HepG2 (cell line): ENCODE data around the gene NFYC. TPM values are rescaled to one million over a fixed set of nuclear protein-coding genes. Genes with fewer than 3 reads are reported as not detected.

Experiments
- ATAC-seq: fragments of 200-7000 bp; cut with Tn5 transposase; 3 replicates; pipeline ENCODE4 v1.9.1; 2020; ENCODE audit warnings: mild to moderate bottlenecking, moderate library complexity
- BruUV-seq: library from RNA; stranded (reverse); fragments of 400-500 nt; replicated peaks from 2 replicates; lab custom pipeline; 2021; lab: Mats Ljungman, UMichigan
- CTCF ChIA-PET: fragments of 300-600 bp; formaldehyde crosslinking; extraction: SDS; loops from one replicate; lab custom pipeline; 2021; ENCODE audit warnings: low total read pairs, inconsistent platforms, low intra/inter-chr PET ratio; lab: Yijun Ruan, JAX
- POLR2A ChIA-PET: fragments of 350-600 bp; sonication (Branson Sonifier 250); formaldehyde crosslinking; loops from one replicate; lab custom pipeline; 2020; ENCODE audit warnings: antibody characterized with exemption, inconsistent platforms; lab: Yijun Ruan, JAX
- DNase-seq: peaks from one replicate; pipeline ENCODE4 v3.0.0-alpha.2; 2015; ENCODE audit warnings: low spot score
- FAIRE-seq: peaks from 3 replicates; lab custom pipeline; 2011; peaks lifted over from hg19 to GRCh38; lab: Jason Lieb, UNC
- H2AFZ ChIP-seq: one replicate; pipeline ENCODE4 v1.6.1; 2011; ENCODE audit warnings: low read length, inconsistent platforms
- H3K27ac ChIP-seq: fragments of 300-600 bp; 3 replicates; pipeline ENCODE4 v1.8.0; 2011; ENCODE audit warnings: mixed run types, mild to moderate bottlenecking, mixed read lengths, low read length, inconsistent platforms; ENCODE audit not compliant: insufficient read depth; ENCODE audit errors: extremely low read length
- H3K27me3 ChIP-seq, 2 experiments: fragments of 200-600 bp in 1 of 2; 2 replicates in 1 of 2; 3 replicates in 1 of 2; pipeline versions ENCODE4 v1.6.0 to v1.8.0; 2011; ENCODE audit warnings: low read length in 2 of 2, mild to moderate bottlenecking in 2 of 2, moderate library complexity in 2 of 2, inconsistent platforms in 1 of 2; ENCODE audit not compliant: insufficient read depth in 2 of 2, control insufficient read depth in 1 of 2
- H3K36me3 ChIP-seq, 2 experiments: fragments of 200-600 bp in 1 of 2; replicated peaks in 1 of 2; 2 replicates in 1 of 2; 3 replicates in 1 of 2; pipeline versions ENCODE4 v1.5.1 to v1.8.0; 2011; ENCODE audit warnings: low read length in 2 of 2, inconsistent platforms in 1 of 2; ENCODE audit not compliant: insufficient read depth in 2 of 2, control insufficient read depth in 1 of 2
- H3K4me1 ChIP-seq: 2 replicates; pipeline ENCODE4 v1.5.1; 2012; ENCODE audit warnings: low read length, inconsistent platforms; ENCODE audit not compliant: insufficient read depth
- H3K4me2 ChIP-seq: 2 replicates; pipeline ENCODE4 v1.6.0; 2011; ENCODE audit warnings: low read depth, low read length, inconsistent platforms
- H3K4me3 ChIP-seq, 3 experiments: fragments of 200-600 bp in 1 of 3; sonication (generic), shearing (Covaris generic) in 1 of 3; replicated peaks in 1 of 3; 2 replicates each; pipeline ENCODE4 v1.5.1; 2011 to 2016; ENCODE audit warnings: low read length in 3 of 3, inconsistent platforms in 2 of 3, low read depth in 2 of 3, mild to moderate bottlenecking in 2 of 3, control low read depth in 1 of 3, mixed read lengths in 1 of 3; ENCODE audit not compliant: insufficient read depth in 1 of 3
- H3K79me2 ChIP-seq: one replicate; pipeline ENCODE4 v1.6.1; 2011; ENCODE audit warnings: low read length, inconsistent platforms; ENCODE audit not compliant: insufficient read depth
- H3K9ac ChIP-seq: 2 replicates; pipeline ENCODE4 v1.6.0; 2011; ENCODE audit warnings: mild to moderate bottlenecking, low read depth, low read length, inconsistent platforms; ENCODE audit not compliant: insufficient read depth
- H3K9me3 ChIP-seq: 2 replicates; pipeline ENCODE4 v1.5.1; 2012; ENCODE audit warnings: mild to moderate bottlenecking, low read length
- H4K20me1 ChIP-seq: 2 replicates; pipeline ENCODE4 v1.6.0; 2011; ENCODE audit warnings: inconsistent platforms, mild to moderate bottlenecking, low read length, moderate library complexity; ENCODE audit not compliant: insufficient read depth
- ARID2 ChIP-seq: sonication (generic); formaldehyde crosslinking; IDR thresholded peaks from 2 replicates; pipeline ENCODE4 v1.8.1; 2022; ENCODE audit warnings: mild to moderate bottlenecking, missing genetic modification reagents, borderline replicate concordance
- ELF4 ChIP-seq: sonication (generic); formaldehyde crosslinking; IDR thresholded peaks from 2 replicates; pipeline ENCODE4 v1.5.0; 2020; ENCODE audit warnings: missing genetic modification reagents, mild to moderate bottlenecking, moderate library complexity, borderline replicate concordance
- KDM5A ChIP-seq: fragments of 200-600 bp; sonication (generic); IDR thresholded peaks from 2 replicates; pipeline ENCODE4 v1.7.0; 2018; ENCODE audit warnings: antibody characterized with exemption, mild to moderate bottlenecking, low read length, borderline replicate concordance
- SRF ChIP-seq: IDR thresholded peaks from 2 replicates; pipeline ENCODE4 v1.6.1; 2011; ENCODE audit warnings: mild to moderate bottlenecking, low read depth, low read length, moderate library complexity
- ZFP37 ChIP-seq: sonication (generic); formaldehyde crosslinking; IDR thresholded peaks from 2 replicates; pipeline ENCODE4 v1.4.0; 2020; ENCODE audit warnings: missing genetic modification reagents, borderline replicate concordance
- ZNF136 ChIP-seq: sonication (generic); formaldehyde crosslinking; IDR thresholded peaks from 2 replicates; pipeline ENCODE4 v1.8.1; 2022; ENCODE audit warnings: low read depth, mild to moderate bottlenecking, moderate library complexity, missing genetic modification reagents
- ZNF224 ChIP-seq: sonication (generic); formaldehyde crosslinking; IDR thresholded peaks from 2 replicates; pipeline ENCODE4 v1.5.0; 2020; ENCODE audit warnings: mild to moderate bottlenecking, missing genetic modification reagents
- ZNF34 ChIP-seq: sonication (generic); formaldehyde crosslinking; IDR thresholded peaks from 2 replicates; pipeline ENCODE4 v1.4.0; 2020; ENCODE audit warnings: mild to moderate bottlenecking, missing genetic modification reagents, borderline replicate concordance
- ZNF615 ChIP-seq: sonication (generic); formaldehyde crosslinking; IDR thresholded peaks from 2 replicates; pipeline ENCODE4 v1.5.0; 2020; ENCODE audit warnings: mild to moderate bottlenecking, missing genetic modification reagents, borderline replicate concordance
- ZNF652 ChIP-seq: IDR thresholded peaks from 2 replicates; pipeline ENCODE4 v1.6.1; 2016; ENCODE audit warnings: low read depth, borderline replicate concordance
- WGBS: methylation state at CpG from one replicate; pipeline ENCODE4 v1.1.6; 2017; ENCODE audit warnings: low lambda C conversion rate; 5-methylcytosine and 5-hydroxymethylcytosine counted together
- in situ Hi-C: cut with HindIII; loops from 2 replicates; pipeline ENCODE4 v1.10.0; 2017; ENCODE audit warnings: low pct_unique_long_range_greater_than_20kb; ENCODE audit not compliant: extremely low pct_ligation_motif_present
- intact Hi-C: fragments of 100-400 bp; cut with micrococcal nuclease; formaldehyde crosslinking; loops from one replicate; pipeline ENCODE4 v1.10.0; 2022; ENCODE audit not compliant: unreplicated experiment
- polyA plus RNA-seq, 8 experiments: library from polyadenylated mRNA; depleted of rRNA in 3 of 8; stranded (reverse) in 7 of 8; unstranded in 1 of 8; fragments of >200 nt; fragmentation: Illumina TruSeq in 4 of 8; extraction: Trizol in 4 of 8; gene quantifications; 2 replicates each; pipeline versions ENCODE4 v1.2.1 to v1.2.3, GENCODE V29; 2011 to 2016; ENCODE audit warnings: low read depth in 4 of 8, missing spikeins in 1 of 8, mixed read lengths in 1 of 8; ENCODE audit not compliant: insufficient read depth in 1 of 8
- total RNA-seq, 5 experiments: library from RNA; depleted of rRNA; stranded (reverse); fragments of >200 nt; fragmentation: Illumina TruSeq; extraction: Trizol; gene quantifications; 2 replicates each; pipeline ENCODE4 v1.2.3, GENCODE V29; 2016; ENCODE audit warnings: low read depth in 1 of 5
- TF ChIP-seq, protein P1 (sequence below): sonication (generic); formaldehyde crosslinking; IDR thresholded peaks from 2 replicates; pipeline ENCODE4 v1.4.0; 2020; ENCODE audit warnings: mild to moderate bottlenecking, missing genetic modification reagents, borderline replicate concordance

NFYC gene
- total and polyA plus RNA-seq, 2 of the 13 experiments (the other 11 are each of a cell fraction or from before 2014, with no cell fraction given), result 33.9 to 73.7 TPM

DNA sequence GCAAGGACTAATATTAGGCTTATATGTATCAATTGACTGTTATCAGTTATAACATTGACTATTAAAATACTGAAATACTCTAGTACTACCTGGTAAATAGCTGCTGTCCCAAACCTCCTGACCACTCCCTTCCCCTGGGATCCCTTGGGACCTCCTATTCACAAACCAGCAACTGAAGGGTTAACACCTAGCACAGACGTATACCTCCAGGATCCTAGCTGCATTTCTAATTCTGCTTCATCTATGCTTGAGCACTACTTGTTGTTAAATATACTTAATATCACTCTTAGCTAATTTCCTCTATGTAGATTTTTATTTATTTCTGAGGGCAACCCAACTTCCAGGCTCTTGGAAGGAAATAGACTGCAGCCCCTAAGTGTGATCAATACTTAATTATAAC is 1.8 kb upstream of the NFYC start:
- Histone ChIP-seq H3K4me1 (peaks cover 36% of the 10 kb centered on the region), H2AFZ (no peak overlapping the region), H3K27ac (no peak overlapping the region), H3K27me3 (peaks cover 0 to 3% of the 10 kb centered on the region in 2 experiments; a peak in 1 of 5 replicates), H3K79me2 (peaks cover 45% of the 10 kb centered on the region), H3K9me3 (no peaks in the 10 kb centered on the region), H3K36me3 (no peaks in the 10 kb centered on the region), H3K9ac (no peak overlapping the region), H3K4me2 (peak overlapping the region; percentile 100; the same call in 1 of the 2 replicates), H4K20me1 (no peaks in the 10 kb centered on the region; the same call in 1 of the 2 replicates), H3K4me3 (no peak overlapping the region)
- peak; percentile 94 for TF ChIP-seq ZNF652 (CRISPR knock-in tag)
- no peak for TF ChIP-seq ZNF34 (CRISPR knock-in tag)
- intact Hi-C loops, result loop anchor here (5.0 kb wide), 2 partner anchors 68 to 163 kb away; no protein-coding TSS in a partner anchor
- in situ Hi-C loops, result no loop called here
- no peak for ATAC-seq
- BruUV-seq, result no TSS peak
- ChIA-PET POLR2A (interaction anchor here (1.1 to 5.4 kb wide), 5 partner anchors 13 to 172 kb away, joined by 4 to 97 read pairs (median 16); partner anchors contain the start of gene CITED4), CTCF (no interaction called here)
- WGBS, result 58% methylated on average over 1 of the region's 1 CpG
- DNase-seq, result no peak
- no peak for FAIRE-seq

DNA sequence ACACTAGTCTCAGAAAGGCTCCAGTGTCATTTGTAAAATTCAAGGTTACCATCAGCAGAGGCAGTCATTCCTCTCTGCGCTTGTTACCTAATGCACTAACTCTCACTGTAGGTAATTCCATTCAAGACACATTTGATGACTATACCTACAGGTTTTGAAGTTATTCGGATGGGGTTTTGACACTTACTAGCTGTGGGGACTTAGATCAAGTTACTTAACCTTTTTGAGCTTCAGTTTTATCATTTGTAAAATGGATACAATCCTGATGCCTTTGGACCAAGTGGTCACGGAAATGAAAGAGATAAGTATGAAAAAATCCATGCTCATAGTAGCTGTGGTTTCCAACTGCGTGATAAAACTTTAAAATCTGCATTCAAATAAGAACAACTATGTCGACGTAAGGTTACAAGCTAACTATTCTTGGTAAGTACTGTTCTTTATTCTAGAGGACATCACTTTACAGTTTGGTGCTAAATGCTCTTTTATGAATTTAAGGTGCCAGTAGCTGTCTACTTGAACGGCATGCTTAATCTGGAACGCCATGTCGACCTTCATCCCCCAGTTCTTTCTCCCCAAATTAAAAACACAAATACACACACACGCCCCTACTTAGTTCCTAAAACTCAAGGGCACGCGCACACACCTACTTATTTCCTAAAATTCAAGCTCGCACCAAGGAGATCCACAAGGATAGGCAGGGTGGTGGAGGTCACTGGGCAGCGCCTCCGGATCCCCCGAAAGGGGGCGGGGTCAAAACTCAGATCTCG is 550 bp upstream of the NFYC start:
- intact Hi-C loops, result loop anchor here (1.0 to 5.0 kb wide), 3 partner anchors 66 to 161 kb away; no protein-coding TSS in a partner anchor
- 16% methylated on average over 18 of the region's 18 CpGs for WGBS
- TF ChIP-seq, protein P1, sequence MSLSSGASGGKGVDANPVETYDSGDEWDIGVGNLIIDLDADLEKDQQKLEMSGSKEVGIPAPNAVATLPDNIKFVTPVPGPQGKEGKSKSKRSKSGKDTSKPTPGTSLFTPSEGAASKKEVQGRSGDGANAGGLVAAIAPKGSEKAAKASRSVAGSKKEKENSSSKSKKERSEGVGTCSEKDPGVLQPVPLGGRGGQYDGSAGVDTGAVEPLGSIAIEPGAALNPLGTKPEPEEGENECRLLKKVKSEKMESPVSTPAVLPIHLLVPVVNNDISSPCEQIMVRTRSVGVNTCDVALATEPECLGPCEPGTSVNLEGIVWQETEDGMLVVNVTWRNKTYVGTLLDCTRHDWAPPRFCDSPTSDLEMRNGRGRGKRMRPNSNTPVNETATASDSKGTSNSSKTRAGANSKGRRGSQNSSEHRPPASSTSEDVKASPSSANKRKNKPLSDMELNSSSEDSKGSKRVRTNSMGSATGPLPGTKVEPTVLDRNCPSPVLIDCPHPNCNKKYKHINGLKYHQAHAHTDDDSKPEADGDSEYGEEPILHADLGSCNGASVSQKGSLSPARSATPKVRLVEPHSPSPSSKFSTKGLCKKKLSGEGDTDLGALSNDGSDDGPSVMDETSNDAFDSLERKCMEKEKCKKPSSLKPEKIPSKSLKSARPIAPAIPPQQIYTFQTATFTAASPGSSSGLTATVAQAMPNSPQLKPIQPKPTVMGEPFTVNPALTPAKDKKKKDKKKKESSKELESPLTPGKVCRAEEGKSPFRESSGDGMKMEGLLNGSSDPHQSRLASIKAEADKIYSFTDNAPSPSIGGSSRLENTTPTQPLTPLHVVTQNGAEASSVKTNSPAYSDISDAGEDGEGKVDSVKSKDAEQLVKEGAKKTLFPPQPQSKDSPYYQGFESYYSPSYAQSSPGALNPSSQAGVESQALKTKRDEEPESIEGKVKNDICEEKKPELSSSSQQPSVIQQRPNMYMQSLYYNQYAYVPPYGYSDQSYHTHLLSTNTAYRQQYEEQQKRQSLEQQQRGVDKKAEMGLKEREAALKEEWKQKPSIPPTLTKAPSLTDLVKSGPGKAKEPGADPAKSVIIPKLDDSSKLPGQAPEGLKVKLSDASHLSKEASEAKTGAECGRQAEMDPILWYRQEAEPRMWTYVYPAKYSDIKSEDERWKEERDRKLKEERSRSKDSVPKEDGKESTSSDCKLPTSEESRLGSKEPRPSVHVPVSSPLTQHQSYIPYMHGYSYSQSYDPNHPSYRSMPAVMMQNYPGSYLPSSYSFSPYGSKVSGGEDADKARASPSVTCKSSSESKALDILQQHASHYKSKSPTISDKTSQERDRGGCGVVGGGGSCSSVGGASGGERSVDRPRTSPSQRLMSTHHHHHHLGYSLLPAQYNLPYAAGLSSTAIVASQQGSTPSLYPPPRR (CRISPR knock-in tag), result no peak
- TF ChIP-seq SRF, result no peak
- TF ChIP-seq ZNF224 (CRISPR knock-in tag), result 0 out of 2 replicates have a peak, but pooled peaks have one; percentile 1
- 0 out of 2 replicates have a peak, but pooled peaks have one; percentile 1 for TF ChIP-seq ZNF615
- TF ChIP-seq KDM5A, result peak; percentile 62; the same call in 1 of the 2 replicates
- 0 out of 2 replicates have a peak, but pooled peaks have one; percentile 6 for TF ChIP-seq ZFP37
- no peak for TF ChIP-seq ELF4 (CRISPR knock-in tag)
- TF ChIP-seq ZNF136, result 0 out of 2 replicates have a peak, but pooled peaks have one; percentile 20
- TF ChIP-seq ARID2 (CRISPR knock-in tag), result peak; percentile 66; the same call in 1 of the 2 replicates

More for the DNA sequence above, 550 bp upstream of the NFYC start:
- H3K4me1 ChIP-seq, result peaks cover 47% of the 10 kb centered on the region
- ATAC-seq, result no peak
- H3K27me3 ChIP-seq, result peaks cover 0 to 3% of the 10 kb centered on the region in 2 experiments; a peak in 1 of 5 replicates
- CTCF ChIA-PET, result no interaction called here
- H4K20me1 ChIP-seq, result no peaks in the 10 kb centered on the region; the same call in 1 of the 2 replicates
- no peaks in the 10 kb centered on the region for H3K9me3 ChIP-seq
- in situ Hi-C loops, result no loop called here
- POLR2A ChIA-PET, result interaction anchor here (0.6 to 5.4 kb wide), 38 partner anchors 8 to 307 kb away, joined by 3 to 147 read pairs (median 4); partner anchors contain the start of genes CITED4, RIMS3, ZFP69B and ZNF684
- H3K9ac ChIP-seq, result peak overlapping the region; percentile 97
- peak overlapping the region; percentile 97 for H3K27ac ChIP-seq
- H3K4me3 ChIP-seq, result peak overlapping the region; percentile 74 to 81 (median 81)
- H3K79me2 ChIP-seq, result peaks cover 56% of the 10 kb centered on the region
- BruUV-seq, result TSS peak; percentile 73
- no peak overlapping the region for H2AFZ ChIP-seq
- FAIRE-seq, result no peak
- DNase-seq, result no peak
- H3K4me2 ChIP-seq, result peak overlapping the region; percentile 100
- no peaks in the 10 kb centered on the region for H3K36me3 ChIP-seq
